IMR-90 (cell line): Measurements from ENCODE around the gene PSD2. TPM values are rescaled to one million over a fixed set of nuclear protein-coding genes. Genes with fewer than 3 reads are reported as not detected.

Source experiments
- BHLHE40 ChIP-seq: fragments of 150-350 bp; IDR thresholded peaks from 2 replicates; pipeline ENCODE4 v1.6.1; 2016; ENCODE audit warnings: mild to moderate bottlenecking, low read depth, low read length
- CEBPB ChIP-seq: IDR thresholded peaks from 2 replicates; pipeline ENCODE4 v1.6.1; 2012; ENCODE audit warnings: low read depth, low read length, improper control_type of control experiment
- CHD1 ChIP-seq: IDR thresholded peaks from 2 replicates; pipeline ENCODE4 v1.6.1; 2012; ENCODE audit warnings: low read depth, low read length, improper control_type of control experiment
- MAFK ChIP-seq: IDR thresholded peaks from 2 replicates; pipeline ENCODE4 v1.6.1; 2012; ENCODE audit warnings: low read depth, low read length, improper control_type of control experiment
- RAD21 ChIP-seq: IDR thresholded peaks from 2 replicates; pipeline ENCODE4 v1.6.1; 2012; ENCODE audit warnings: low read length, improper control_type of control experiment
- polyA plus RNA-seq, 3 experiments: library from polyadenylated mRNA; depleted of rRNA; stranded (reverse); fragments of >200 nt; gene quantifications; 2 replicates each; pipeline ENCODE4 v1.2.3, GENCODE V29; 2012; ENCODE audit warnings: low replicate concordance in 1 of 3
- total RNA-seq: library from RNA; depleted of rRNA; stranded (reverse); fragments of >200 nt; gene quantifications from 2 replicates; pipeline ENCODE4 v1.2.3, GENCODE V29; 2012
- TF ChIP-seq, protein P1 (sequence below): conservative IDR thresholded peaks from 2 replicates; pipeline ENCODE4 v1.5.1; 2012; ENCODE audit warnings: mild to moderate bottlenecking, low read depth, low read length, improper control_type of control experiment

The PSD2 gene
- total and polyA plus RNA-seq, 2 of the 4 experiments (the other 2 are of a cell fraction), result 0.05 TPM; not detected in 1

GRCh38 chr5:139788294-139788910 is 7.2 kb upstream of the PSD2 start (continued):
- TF ChIP-seq, protein P1, sequence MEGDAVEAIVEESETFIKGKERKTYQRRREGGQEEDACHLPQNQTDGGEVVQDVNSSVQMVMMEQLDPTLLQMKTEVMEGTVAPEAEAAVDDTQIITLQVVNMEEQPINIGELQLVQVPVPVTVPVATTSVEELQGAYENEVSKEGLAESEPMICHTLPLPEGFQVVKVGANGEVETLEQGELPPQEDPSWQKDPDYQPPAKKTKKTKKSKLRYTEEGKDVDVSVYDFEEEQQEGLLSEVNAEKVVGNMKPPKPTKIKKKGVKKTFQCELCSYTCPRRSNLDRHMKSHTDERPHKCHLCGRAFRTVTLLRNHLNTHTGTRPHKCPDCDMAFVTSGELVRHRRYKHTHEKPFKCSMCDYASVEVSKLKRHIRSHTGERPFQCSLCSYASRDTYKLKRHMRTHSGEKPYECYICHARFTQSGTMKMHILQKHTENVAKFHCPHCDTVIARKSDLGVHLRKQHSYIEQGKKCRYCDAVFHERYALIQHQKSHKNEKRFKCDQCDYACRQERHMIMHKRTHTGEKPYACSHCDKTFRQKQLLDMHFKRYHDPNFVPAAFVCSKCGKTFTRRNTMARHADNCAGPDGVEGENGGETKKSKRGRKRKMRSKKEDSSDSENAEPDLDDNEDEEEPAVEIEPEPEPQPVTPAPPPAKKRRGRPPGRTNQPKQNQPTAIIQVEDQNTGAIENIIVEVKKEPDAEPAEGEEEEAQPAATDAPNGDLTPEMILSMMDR, result no peak
- TF ChIP-seq CHD1 (no peak), CEBPB (no peak), MAFK (no peak), RAD21 (no peak), BHLHE40 (no peak)
